HUES64 (cell line): Measurements from ENCODE around the gene GPR101.
"Not testable (repeated sequence)": the region's sequence is repeated elsewhere in the genome, so short reads cannot be mapped to it uniquely, and the experiment has no call there.

Experiments
- H3K27ac ChIP-seq: 2 replicates; pipeline ENCODE4 v1.7.0; 2013; ENCODE audit warnings: low read depth, low read length, inconsistent platforms
- H3K27me3 ChIP-seq: 2 replicates; pipeline ENCODE4 v1.6.1; 2013; ENCODE audit warnings: mild to moderate bottlenecking, low read length; ENCODE audit not compliant: insufficient read depth
- H3K36me3 ChIP-seq: 2 replicates; pipeline ENCODE4 v1.6.1; 2013; ENCODE audit warnings: mild to moderate bottlenecking, low read length; ENCODE audit not compliant: insufficient read depth
- H3K4me1 ChIP-seq: 2 replicates; pipeline ENCODE4 v1.6.1; 2013; ENCODE audit warnings: mild to moderate bottlenecking, low read length, moderate library complexity; ENCODE audit not compliant: insufficient read depth
- H3K4me3 ChIP-seq: 2 replicates; pipeline ENCODE4 v1.5.1; 2013; ENCODE audit warnings: mild to moderate bottlenecking, low read length, moderate library complexity
- H3K9ac ChIP-seq: 2 replicates; pipeline ENCODE4 v1.6.1; 2013; ENCODE audit warnings: mild to moderate bottlenecking, low read depth, low read length
- H3K9me3 ChIP-seq: 2 replicates; pipeline ENCODE4 v1.6.1; 2013; ENCODE audit warnings: low read depth, low read length; ENCODE audit not compliant: insufficient read depth
- WGBS: fragments of 150-250, 120-280 bp; methylation state at CpG from one replicate; pipeline ENCODE4 v1.1.7; 2013; ENCODE audit warnings: missing lambda C conversion rate; 5-methylcytosine and 5-hydroxymethylcytosine counted together

The GPR101 gene

DNA sequence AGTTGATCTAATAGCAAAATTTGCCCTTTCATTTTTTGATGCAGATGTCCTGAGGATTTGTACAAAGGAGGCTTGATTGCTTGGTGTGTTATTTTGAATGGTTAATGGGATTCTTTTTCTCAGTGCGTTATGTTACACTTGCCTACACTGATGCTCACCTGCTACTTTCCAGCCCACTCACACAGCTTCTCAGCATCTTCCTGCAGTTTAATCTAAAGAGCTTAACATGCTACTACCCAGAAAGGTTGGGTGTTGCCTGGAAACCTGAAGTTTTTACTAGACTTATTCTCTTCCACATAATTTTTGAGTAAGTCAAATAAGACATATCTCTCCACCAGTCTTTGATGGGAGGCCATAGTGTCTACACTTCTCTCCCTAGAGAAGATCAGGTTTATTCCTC, 9.9 kb upstream of the GPR101 start:
- Histone ChIP-seq H3K4me1 (no peaks in the 10 kb centered on the region), H3K27ac (no peak overlapping the region), H3K36me3 (no peaks in the 10 kb centered on the region), H3K9ac (no peak overlapping the region), H3K9me3 (no peaks in the 10 kb centered on the region), H3K4me3 (no peak overlapping the region), H3K27me3 (peaks cover 8% of the 10 kb centered on the region)
- no CpG with 5 or more reads among the region's 1 CpG for WGBS

DNA sequence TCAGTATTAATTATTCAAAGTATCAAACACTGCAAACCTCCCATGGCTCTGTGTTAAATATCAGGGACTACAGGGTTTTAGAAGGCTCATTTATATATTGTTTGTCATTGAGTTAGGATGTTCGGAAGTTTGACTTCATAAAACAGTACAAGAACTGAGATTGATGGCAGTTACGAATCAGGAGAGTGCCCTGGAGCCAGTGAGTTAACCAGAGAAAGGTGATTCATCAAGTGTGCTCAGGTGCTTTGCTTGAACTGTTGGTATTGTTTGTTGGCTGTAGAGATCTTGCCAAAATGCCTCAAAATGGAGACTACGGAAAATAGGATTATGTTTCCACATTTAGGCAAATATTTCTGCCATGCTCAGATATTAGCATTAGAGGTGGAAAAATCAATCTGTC, 7.5 kb upstream of the GPR101 start:
- no peaks in the 10 kb centered on the region for H3K36me3 ChIP-seq
- no peak overlapping the region for H3K9ac ChIP-seq
- H3K9me3 ChIP-seq: no peaks in the 10 kb centered on the region
- WGBS: 84% methylated on average over 3 of the region's 3 CpGs
- H3K4me1 ChIP-seq: no peaks in the 10 kb centered on the region
- peaks cover 24% of the 10 kb centered on the region for H3K27me3 ChIP-seq
- no peak overlapping the region for H3K27ac ChIP-seq
- H3K4me3 ChIP-seq: no peak overlapping the region

DNA sequence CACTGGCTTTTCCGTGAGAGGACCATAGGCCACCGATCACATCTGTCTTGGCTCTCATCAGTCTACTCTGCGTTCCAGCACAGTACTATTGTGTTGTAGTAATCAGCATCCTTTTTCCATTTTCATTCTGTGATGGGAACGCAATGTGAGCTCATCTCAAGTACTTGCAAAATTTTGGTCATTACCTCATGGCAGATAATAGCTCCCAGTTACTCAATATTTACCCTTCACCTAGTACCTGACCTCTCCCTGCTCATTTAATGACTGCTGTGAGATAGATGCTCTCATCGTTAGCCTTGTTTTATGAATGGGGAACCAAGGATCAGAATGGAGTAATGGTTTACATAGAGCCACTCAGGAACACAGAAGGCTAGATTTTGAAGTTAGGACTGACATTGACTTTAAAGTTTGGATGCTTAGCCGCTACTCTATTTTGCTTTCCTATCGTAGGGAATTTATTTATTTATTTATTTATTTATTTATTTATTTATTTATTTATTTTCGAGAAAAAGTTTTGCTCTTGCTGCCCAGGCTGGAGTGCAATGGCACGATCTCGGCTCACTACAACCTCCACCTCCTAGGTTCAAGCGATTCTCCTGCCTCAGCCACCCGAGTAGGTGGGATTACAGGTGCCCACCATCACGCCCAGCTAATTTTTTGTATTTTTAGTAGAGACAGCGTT, 6.5 kb upstream of the GPR101 start:
- H3K36me3 ChIP-seq: no peaks in the 10 kb centered on the region
- no peaks in the 10 kb centered on the region for H3K9me3 ChIP-seq
- H3K9ac ChIP-seq: no peak overlapping the region
- no peaks in the 10 kb centered on the region for H3K4me1 ChIP-seq
- peaks cover 35% of the 10 kb centered on the region for H3K27me3 ChIP-seq
- H3K4me3 ChIP-seq: no peak overlapping the region
- H3K27ac ChIP-seq: no peak overlapping the region
- 92% methylated on average over 11 of the region's 14 CpGs for WGBS

DNA sequence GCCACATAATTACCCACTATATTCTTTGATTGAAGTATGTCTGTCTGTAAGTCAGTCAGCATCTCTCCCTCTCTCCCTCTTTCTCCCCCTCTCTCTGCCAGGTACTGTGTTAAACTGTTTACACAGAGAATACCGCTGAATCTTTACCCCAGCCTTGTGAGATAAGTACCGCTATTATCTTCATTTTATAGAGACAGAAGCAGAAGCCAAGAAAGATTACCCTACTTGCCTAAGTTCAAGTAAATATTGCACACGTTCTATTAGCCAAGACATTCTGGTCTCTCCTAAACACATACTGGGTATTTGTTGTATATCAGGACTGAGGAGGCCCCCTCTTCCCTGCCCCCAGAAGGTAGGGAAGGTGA, 695 bp upstream of the GPR101 start:
- H3K36me3 ChIP-seq: no peaks in the 10 kb centered on the region
- no peaks in the 10 kb centered on the region for H3K9me3 ChIP-seq
- H3K4me1 ChIP-seq: no peaks in the 10 kb centered on the region
- no peak overlapping the region for H3K27ac ChIP-seq
- H3K9ac ChIP-seq: no peak overlapping the region
- WGBS: 11% methylated on average over 2 of the region's 3 CpGs
- no peak overlapping the region for H3K4me3 ChIP-seq
- peaks cover 87% of the 10 kb centered on the region for H3K27me3 ChIP-seq

DNA sequence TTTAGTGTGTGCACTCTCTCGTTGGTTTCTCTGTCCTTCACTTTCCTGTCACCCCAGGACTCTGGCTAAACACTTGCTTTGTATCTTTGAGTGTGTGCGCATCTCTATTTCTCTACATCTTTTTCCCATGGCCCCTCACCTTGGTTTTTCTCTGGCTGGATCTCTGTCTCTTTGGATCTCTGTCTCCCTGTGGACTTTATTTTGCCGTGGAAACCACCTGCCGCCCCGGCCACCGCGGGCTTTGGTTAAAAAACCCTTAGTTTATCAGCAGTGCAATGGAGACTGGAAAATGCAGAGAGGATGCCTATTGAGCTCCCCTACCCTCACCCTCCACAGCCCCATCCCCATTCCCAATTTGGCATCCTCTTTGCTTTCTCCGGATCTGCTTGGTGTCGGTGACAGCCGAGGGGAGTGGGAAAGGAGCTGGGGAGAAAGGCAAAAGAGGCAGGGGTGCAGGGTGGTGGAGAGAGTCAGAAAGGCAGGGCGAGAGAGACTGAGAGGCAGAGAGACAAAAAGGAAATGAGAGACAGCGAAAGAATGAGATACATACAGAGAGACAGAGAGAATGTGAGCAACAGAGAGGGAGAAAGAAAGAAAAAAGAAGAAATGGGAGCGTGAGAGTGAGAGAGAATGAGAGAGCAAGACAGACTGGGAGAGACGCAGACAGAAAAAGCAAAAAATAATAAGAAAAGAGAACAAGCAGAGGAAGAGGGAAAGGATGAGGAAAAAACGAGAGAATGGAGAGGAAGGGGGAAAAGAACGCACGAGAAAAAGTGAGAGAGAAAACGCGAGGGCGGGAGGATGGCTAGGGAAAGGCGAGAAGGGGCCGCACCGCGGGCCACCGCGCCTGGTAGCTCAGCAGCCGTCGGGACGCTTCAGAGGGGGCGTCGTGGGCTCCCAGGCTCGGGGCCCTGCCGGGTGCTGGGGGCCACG, 688 bp downstream of the GPR101 start:
- Histone ChIP-seq H3K27ac (no peak overlapping the region), H3K4me1 (no peaks in the 10 kb centered on the region), H3K27me3 (peaks cover 100% of the 10 kb centered on the region), H3K4me3 (peak overlapping the region; percentile 38), H3K9ac (no peak overlapping the region), H3K36me3 (no peaks in the 10 kb centered on the region), H3K9me3 (no peaks in the 10 kb centered on the region)
- WGBS: 8% methylated on average over 34 of the region's 34 CpGs

DNA sequence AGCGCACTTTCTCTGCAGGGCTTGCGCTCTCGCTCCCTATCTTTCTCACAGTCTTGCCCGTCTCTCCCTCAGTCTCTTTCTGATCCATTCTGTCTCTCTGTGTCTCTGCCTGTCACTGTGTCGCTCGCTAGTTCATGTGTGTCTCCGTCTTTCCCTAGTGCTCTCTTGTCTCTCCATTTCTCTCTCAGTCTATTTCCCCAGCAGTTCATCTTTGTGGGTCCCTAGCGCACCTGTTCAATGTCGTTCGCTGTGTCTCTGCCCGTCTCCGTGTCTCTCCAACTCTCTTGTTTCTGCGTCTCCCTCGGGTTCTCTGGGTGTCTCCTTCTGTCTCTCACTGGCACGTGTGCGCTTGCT, 1.5 kb downstream of the GPR101 start:
- Histone ChIP-seq H3K9ac (no peak overlapping the region), H3K36me3 (no peaks in the 10 kb centered on the region), H3K4me3 (peak overlapping the region; percentile 50), H3K4me1 (no peaks in the 10 kb centered on the region), H3K27ac (no peak overlapping the region), H3K27me3 (peaks cover 100% of the 10 kb centered on the region), H3K9me3 (no peaks in the 10 kb centered on the region)
- WGBS: 4% methylated on average over 16 of the region's 16 CpGs

DNA sequence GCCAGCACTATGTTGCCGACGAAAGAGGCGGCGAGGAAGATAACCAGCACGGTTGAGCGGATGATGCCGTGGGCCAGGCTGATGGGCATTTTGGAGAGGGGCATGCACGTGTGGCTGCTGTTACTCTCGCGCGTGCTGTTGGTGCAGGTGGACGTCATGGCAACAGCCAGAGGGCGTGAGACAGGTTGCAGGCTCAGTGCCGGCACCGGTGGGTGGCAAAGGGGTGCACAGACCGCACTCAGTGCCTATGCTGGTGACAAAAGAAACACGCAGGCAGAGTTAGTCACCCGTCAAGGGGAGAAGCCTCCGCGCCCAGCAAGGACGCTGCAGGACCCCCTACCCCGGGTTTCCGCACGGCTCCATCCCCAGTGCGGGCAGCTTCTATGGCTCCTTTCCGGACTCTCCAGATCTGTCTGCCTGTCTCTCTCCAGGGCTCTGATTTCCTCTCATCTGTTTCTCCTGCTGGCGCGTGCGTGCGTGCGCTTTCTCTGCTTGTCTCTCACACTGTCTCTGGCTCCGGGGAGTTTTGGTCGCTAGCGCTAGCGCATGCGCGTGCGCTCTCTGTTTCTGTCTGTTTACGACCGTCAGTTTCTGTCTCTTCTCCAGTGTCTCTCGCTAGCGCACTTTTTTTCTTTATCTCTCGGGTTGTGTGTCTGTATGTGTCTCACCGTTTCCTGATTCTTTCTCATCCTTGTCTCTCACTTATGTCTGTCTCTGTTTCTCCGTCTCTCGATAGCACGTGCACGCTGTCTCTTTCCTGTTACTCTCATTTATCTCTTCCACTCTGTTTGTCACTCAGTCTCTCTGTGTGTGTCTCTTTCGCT, 2.1 kb downstream of the GPR101 start:
- WGBS: under 1% methylated on average over 49 of the region's 49 CpGs
- Histone ChIP-seq H3K27me3 (peaks cover 100% of the 10 kb centered on the region), H3K9ac (no peak overlapping the region), H3K4me3 (peak overlapping the region; percentile 50), H3K27ac (no peak overlapping the region), H3K9me3 (no peaks in the 10 kb centered on the region), H3K4me1 (no peaks in the 10 kb centered on the region), H3K36me3 (no peaks in the 10 kb centered on the region)

DNA sequence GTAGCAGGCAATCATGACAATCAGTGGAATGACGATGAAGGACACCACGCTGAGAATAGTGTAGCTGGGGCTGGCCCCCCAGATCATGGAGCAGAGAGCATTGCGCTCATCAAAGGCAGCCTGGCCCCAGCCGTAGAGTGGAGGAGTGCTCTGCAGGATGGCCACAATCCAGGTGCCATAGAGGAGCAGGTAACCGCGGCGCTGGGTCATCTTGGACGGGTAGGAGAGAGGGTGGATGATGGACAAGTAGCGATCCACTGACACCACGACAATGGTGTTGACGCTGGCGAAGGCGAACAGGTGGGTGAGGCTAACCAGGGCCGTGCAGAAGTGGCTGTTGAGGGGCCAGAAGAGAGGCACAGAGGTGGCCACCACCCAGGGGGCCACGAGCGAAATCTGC, 2.8 kb downstream of the GPR101 start:
- H3K9ac ChIP-seq: no peak overlapping the region
- H3K4me3 ChIP-seq: peak overlapping the region; percentile 50
- H3K27ac ChIP-seq: no peak overlapping the region
- peaks cover 96% of the 10 kb centered on the region for H3K27me3 ChIP-seq
- 23% methylated on average over 15 of the region's 16 CpGs for WGBS
- H3K9me3 ChIP-seq: no peaks in the 10 kb centered on the region
- no peaks in the 10 kb centered on the region for H3K36me3 ChIP-seq
- H3K4me1 ChIP-seq: no peaks in the 10 kb centered on the region

DNA sequence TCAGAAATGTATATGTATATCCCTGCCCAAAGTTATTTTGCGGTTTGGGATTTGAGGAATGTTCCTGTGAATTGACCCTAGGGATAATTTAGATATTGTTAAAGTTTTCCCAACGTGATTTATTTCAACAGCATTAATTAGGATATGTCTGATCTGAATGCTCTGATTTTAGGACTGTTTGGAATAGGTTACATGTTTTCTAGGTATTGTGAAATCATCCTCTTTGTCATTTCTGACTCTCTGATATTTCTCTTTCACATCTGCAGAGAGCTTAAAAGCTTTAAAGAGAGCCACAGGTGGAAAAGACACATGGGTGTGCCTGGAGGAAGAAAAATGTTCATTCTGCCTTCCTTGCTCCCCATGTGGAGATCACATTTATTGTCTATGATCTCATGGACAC, 5.1 kb downstream of the GPR101 start:
- no peaks in the 10 kb centered on the region for H3K4me1 ChIP-seq
- 75% methylated on average over 2 of the region's 2 CpGs for WGBS

DNA sequence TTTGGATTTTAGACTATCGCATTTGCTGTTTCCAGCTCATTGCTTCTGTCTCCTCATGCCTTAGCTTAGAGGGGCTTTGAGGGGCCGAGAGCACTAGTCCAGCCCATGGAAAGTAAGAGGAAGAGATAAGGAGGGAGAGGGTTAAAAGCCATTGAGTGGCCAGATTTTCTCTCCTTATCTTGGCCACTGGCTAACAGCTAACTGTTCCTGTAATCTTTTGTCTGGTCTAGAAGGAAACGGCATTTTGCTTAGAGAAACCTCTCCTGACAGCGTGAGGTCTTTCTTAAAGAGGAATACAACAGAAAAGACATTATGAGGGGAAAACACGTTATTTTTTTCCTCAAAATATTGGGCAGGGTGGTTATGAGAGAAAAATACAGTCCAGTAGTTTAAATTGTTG, 7.9 kb downstream of the GPR101 start:
- Histone ChIP-seq H3K27me3 (peaks cover 54% of the 10 kb centered on the region), H3K9me3 (no peaks in the 10 kb centered on the region)

More for the DNA sequence above, 5.1 kb downstream of the GPR101 start:
- Histone ChIP-seq H3K9me3 (no peaks in the 10 kb centered on the region), H3K27ac (no peak overlapping the region), H3K9ac (no peak overlapping the region), H3K36me3 (no peaks in the 10 kb centered on the region), H3K27me3 (peaks cover 82% of the 10 kb centered on the region), H3K4me3 (no peak overlapping the region)

DNA sequence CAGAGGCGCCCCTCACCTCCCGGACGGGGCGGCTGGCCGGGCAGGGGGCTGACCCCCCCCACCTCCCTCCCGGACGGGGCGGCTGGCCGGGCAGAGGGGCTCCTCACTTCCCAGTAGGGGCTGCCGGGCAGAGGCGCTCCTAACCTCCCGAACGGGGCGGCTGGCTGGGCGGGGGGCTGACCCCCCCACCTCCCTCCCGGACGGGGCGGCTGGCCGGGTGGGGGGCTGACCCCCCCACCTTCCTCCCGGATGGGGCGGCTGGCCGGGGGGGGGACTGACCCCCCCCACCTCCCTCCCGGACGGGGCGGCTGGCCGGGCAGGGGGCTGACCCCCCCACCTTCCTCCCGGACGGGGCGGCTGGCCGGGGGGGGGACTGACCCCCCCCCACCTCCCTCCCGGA, 33.6 kb downstream of the GPR101 start:
- H3K9me3 ChIP-seq, H3K36me3 ChIP-seq, H3K4me3 ChIP-seq, H3K9ac ChIP-seq, H3K27ac ChIP-seq, H3K27me3 ChIP-seq, H3K4me1 ChIP-seq: not testable (repeated sequence)
- WGBS: 97% methylated on average over 8 of the region's 31 CpGs

More for the DNA sequence above, 7.9 kb downstream of the GPR101 start:
- Histone ChIP-seq H3K9ac (no peak overlapping the region), H3K36me3 (no peaks in the 10 kb centered on the region), H3K27ac (no peak overlapping the region), H3K4me3 (no peak overlapping the region), H3K4me1 (no peaks in the 10 kb centered on the region)
- 75% methylated on average over 5 of the region's 5 CpGs for WGBS
